ENCODE data around the gene RASSF7. TPM values are rescaled to one million over a fixed set of nuclear protein-coding genes. Genes with fewer than 3 reads are reported as not detected.

Gene RASSF7
- total RNA-seq, 4 donors from 2014 or later: 2.9 to 24.4 (median 13.7) TPM

DNA sequence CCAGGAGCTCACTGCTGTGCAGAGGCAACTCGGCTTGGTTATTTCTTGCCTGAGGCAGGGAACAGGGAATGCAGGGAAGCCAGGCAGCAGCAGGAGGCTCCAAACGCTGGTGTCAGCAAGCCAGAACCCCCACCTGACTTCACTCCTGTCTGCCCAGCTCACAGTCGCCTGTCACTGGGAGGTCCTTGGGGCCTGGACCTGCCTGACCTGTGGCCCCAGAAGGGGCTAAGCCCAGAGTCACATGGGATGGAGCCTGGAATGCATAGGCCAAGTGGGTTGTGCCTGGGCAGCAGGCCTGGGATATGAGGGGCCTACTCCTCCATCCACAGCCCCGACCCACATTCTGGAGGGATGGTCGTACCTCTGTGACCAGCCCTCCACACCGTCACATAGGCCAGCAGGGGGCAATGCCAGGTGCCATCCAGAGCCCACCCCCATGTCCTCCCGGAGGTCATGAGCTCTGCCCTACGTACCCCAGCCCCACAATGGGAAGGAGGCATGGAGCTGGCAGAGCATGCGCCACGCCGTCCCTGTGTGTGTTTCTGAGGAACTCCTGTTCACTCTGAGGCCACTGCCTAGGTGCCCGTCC, 5.2 kb downstream of the RASSF7 start:
- Histone ChIP-seq H3K4me1 (peaks cover 19 to 34% (median 32%) of the 10 kb centered on the region in 4 donors), H3K27me3 (no peaks in the 10 kb centered on the region), H3K27ac (replicated peaks in 1 of 4) (no peak overlapping the region), H3K36me3 (no peaks in the 10 kb centered on the region), H3K9me3 (no peaks in the 10 kb centered on the region), H3K4me3 (no peak overlapping the region)
- intact Hi-C loops (cut with DNase I): no loop called here
- TF ChIP-seq POLR2A (IDR thresholded peaks at IDR 0.05; ENCODE audit: low read depth) (no peak), CTCF (IDR thresholded peaks at IDR 0.05) (no peak), POLR2AphosphoS5 (IDR thresholded peaks at IDR 0.05) (no peak), EP300 (IDR thresholded peaks at IDR 0.05) (no peak)
- DNase-seq (ENCODE audit: extremely low spot score): no peak
- 68% methylated on average over 6 of the region's 12 CpGs for WGBS

DNA sequence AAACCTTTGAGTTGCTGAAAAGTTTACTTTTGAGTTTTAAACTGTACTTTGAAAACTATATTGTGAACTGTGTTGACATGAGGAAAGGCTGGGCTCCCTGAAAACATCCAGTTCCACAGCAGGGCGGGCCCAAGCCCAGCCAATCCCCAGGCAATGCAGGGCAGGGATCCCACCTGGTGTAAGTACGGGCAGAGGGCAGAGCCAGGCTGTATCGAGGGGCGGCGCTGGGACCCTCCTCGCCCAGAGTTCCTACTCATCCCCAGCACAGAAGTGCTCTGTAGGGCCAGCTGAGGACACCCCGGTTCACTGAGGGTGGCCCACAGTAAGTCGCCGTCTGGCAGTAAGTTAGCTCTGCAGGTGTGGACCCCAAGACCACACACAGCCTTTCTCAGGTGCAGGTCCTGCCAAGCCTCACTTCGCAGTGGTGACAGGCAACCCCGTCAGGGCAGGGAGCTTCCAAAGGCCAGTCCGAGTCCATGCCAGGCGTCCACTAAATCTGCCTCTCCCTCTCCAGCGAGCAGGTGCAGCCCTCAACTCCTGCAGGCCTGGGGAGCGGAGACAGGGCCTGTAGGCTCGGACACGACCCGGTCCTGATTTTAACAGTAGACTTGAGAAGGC, 6.3 kb downstream of the RASSF7 start:
- Histone ChIP-seq H3K27ac (replicated peaks in 1 of 4) (peak overlapping the region; percentile 87 to 94 (median 90)), H3K9me3 (no peaks in the 10 kb centered on the region), H3K36me3 (no peaks in the 10 kb centered on the region), H3K4me3 (peak overlapping the region; percentile 67 to 90 (median 78)), H3K27me3 (no peaks in the 10 kb centered on the region), H3K4me1 (peaks cover 11 to 23% (median 22%) of the 10 kb centered on the region in 4 donors)
- DNase-seq (ENCODE audit: extremely low spot score): no peak
- intact Hi-C loops (cut with DNase I): no loop called here
- TF ChIP-seq POLR2A (IDR thresholded peaks at IDR 0.05; ENCODE audit: low read depth) (no peak), CTCF (IDR thresholded peaks at IDR 0.05) (no peak), POLR2AphosphoS5 (IDR thresholded peaks at IDR 0.05) (no peak), EP300 (IDR thresholded peaks at IDR 0.05) (no peak)
- WGBS: 87% methylated on average over 8 of the region's 18 CpGs

GRCh38 chr11:567629-568292, 7.0 kb downstream of the RASSF7 start:
- H3K27ac ChIP-seq (replicated peaks in 1 of 4): peak overlapping the region; percentile 87 to 94 (median 90)
- no peak for TF ChIP-seq EP300 (IDR thresholded peaks at IDR 0.05)
- TF ChIP-seq CTCF (IDR thresholded peaks at IDR 0.05): no peak
- TF ChIP-seq POLR2AphosphoS5 (IDR thresholded peaks at IDR 0.05): no peak
- TF ChIP-seq POLR2A (IDR thresholded peaks at IDR 0.05; ENCODE audit: low read depth): no peak
- H3K4me1 ChIP-seq: peaks cover 11 to 23% (median 22%) of the 10 kb centered on the region in 4 donors
- H3K36me3 ChIP-seq: no peaks in the 10 kb centered on the region
- peak overlapping the region; percentile 67 to 90 (median 78) for H3K4me3 ChIP-seq
- no peak for DNase-seq (ENCODE audit: extremely low spot score)
- WGBS: 59% methylated on average over 9 of the region's 41 CpGs
- intact Hi-C loops (cut with DNase I): no loop called here
- H3K27me3 ChIP-seq: no peaks in the 10 kb centered on the region
- no peaks in the 10 kb centered on the region for H3K9me3 ChIP-seq

- DNase-seq (ENCODE audit: extremely low spot score): peak; percentile 96
- peaks cover 11 to 23% (median 22%) of the 10 kb centered on the region in 4 donors for H3K4me1 ChIP-seq
- peak overlapping the region; percentile 87 to 94 (median 92) for H3K27ac ChIP-seq (replicated peaks in 1 of 4)
- peak overlapping the region; percentile 67 to 90 (median 78) for H3K4me3 ChIP-seq
- intact Hi-C loops (cut with DNase I): no loop called here
- WGBS: 0% methylated on average over 5 of the region's 123 CpGs
- TF ChIP-seq CTCF (IDR thresholded peaks at IDR 0.05) (no peak), POLR2A (IDR thresholded peaks at IDR 0.05; ENCODE audit: low read depth) (peak; percentile 23), POLR2AphosphoS5 (IDR thresholded peaks at IDR 0.05) (peak; percentile 66 to 79), EP300 (IDR thresholded peaks at IDR 0.05) (no peak)
- H3K27me3 ChIP-seq: no peaks in the 10 kb centered on the region
- H3K36me3 ChIP-seq: no peaks in the 10 kb centered on the region
- no peaks in the 10 kb centered on the region for H3K9me3 ChIP-seq
These were observed 7.8 kb downstream of the RASSF7 start for GRCh38 chr11:568306-569157.
